HepG2 (cell line): ENCODE measurements around the gene PDSS2.

ENCODE experiments used
- BRD4 ChIP-seq: sonication (generic); formaldehyde crosslinking; IDR thresholded peaks from 2 replicates; pipeline ENCODE4 v1.4.0; 2020; ENCODE audit warnings: missing genetic modification reagents
- CSRNP2 ChIP-seq: sonication (generic); formaldehyde crosslinking; conservative IDR thresholded peaks from 2 replicates; pipeline ENCODE4 v1.8.0; 2022; ENCODE audit warnings: low read depth, missing genetic modification reagents
- CTCF ChIP-seq: sonication (generic); formaldehyde crosslinking; IDR thresholded peaks from 2 replicates; pipeline ENCODE4 v1.5.0; 2020; ENCODE audit warnings: mild to moderate bottlenecking, missing genetic modification reagents, moderate library complexity
- ESRRA ChIP-seq: sonication (generic); formaldehyde crosslinking; IDR thresholded peaks from 2 replicates; pipeline ENCODE4 v1.5.1; 2020; ENCODE audit warnings: mild to moderate bottlenecking, low read depth, missing genetic modification reagents
- EZH2 ChIP-seq: conservative IDR thresholded peaks from 2 replicates; pipeline ENCODE4 v1.6.1; 2012; ENCODE audit warnings: mild to moderate bottlenecking, low read depth, low read length, moderate library complexity
- FOXJ3 ChIP-seq: sonication (generic); formaldehyde crosslinking; IDR thresholded peaks from 2 replicates; pipeline ENCODE4 v1.4.0; 2020; ENCODE audit warnings: missing genetic modification reagents, mild to moderate bottlenecking, borderline replicate concordance
- GMEB1 ChIP-seq: sonication (generic); formaldehyde crosslinking; IDR thresholded peaks from 2 replicates; pipeline ENCODE4 v1.5.1; 2020; ENCODE audit warnings: missing genetic modification reagents, mild to moderate bottlenecking, borderline replicate concordance
- KLF16 ChIP-seq, 2 experiments: sonication (generic) in 1 of 2; formaldehyde crosslinking in 1 of 2; IDR thresholded peaks; 2 replicates each; pipeline versions ENCODE4 v1.6.1 to v1.8.0; 2016 to 2023; ENCODE audit warnings: missing genetic modification reagents in 2 of 2, missing compliant biosample characterization in 1 of 2
- MAX ChIP-seq: IDR thresholded peaks from 2 replicates; pipeline ENCODE4 v1.6.1; 2012; ENCODE audit warnings: inconsistent platforms
- POLR2AphosphoS5 ChIP-seq: IDR thresholded peaks from 2 replicates; pipeline ENCODE4 v1.6.1; 2012; ENCODE audit warnings: low read depth, low read length
- SMC3 ChIP-seq: IDR thresholded peaks from 2 replicates; pipeline ENCODE4 v1.6.1; 2011; ENCODE audit warnings: low read length, improper control_type of control experiment
- SP1 ChIP-seq, 2 experiments: fragments of 450-650 bp in 1 of 2; sonication (generic) in 1 of 2; formaldehyde crosslinking in 1 of 2; IDR thresholded peaks; 2 replicates each; pipeline versions ENCODE4 v1.4.0 to v1.6.1; 2016 to 2020; ENCODE audit warnings: missing genetic modification reagents in 1 of 2

GRCh38 chr6:107259951-107260350 is 199.4 kb downstream of the PDSS2 start:
- TF ChIP-seq FOXJ3 (no peak), MAX (no peak), CSRNP2 (CRISPR knock-in tag) (no peak), KLF16 (CRISPR knock-in tag; IDR thresholded peaks at IDR 0.05) (no peak), ESRRA (CRISPR knock-in tag) (no peak), EZH2 (no peak), CTCF (CRISPR knock-in tag) (no peak), SMC3 (no peak), BRD4 (no peak), GMEB1 (CRISPR knock-in tag) (no peak), POLR2AphosphoS5 (no peak), SP1 (IDR thresholded peaks at IDR 0.05) (no peak), SP1 (CRISPR knock-in tag; IDR thresholded peaks at IDR 0.05) (no peak)
